ENCODE results near the gene SLC25A25. TPM values are rescaled to one million over a fixed set of nuclear protein-coding genes. Genes with fewer than 3 reads are reported as not detected.

Gene SLC25A25
- total and polyA plus RNA-seq, 2 of the 8 experiments (the other 6 are each of a cell fraction or from before 2014, with no cell fraction given) = 6.5 to 18.5 TPM

GRCh38 chr9:128120741-128121465, 52.9 kb downstream of the SLC25A25 start:
- H3K36me3 ChIP-seq (ENCODE audit: control insufficient read depth in 2 of 4, insufficient read depth in 4 of 4, low read length in 3 of 4) = peaks cover 2 to 26% (median 8%) of the 10 kb centered on the region in 4 experiments; a peak in 4 of 8 replicates
- WGBS, 2 experiments (ENCODE audit: extremely low coverage in 1 of 2, insufficient coverage in 1 of 2, insufficient read length in 1 of 2, insufficient replicate concordance in 2 of 2, low coverage in 1 of 2, low lambda C conversion rate in 2 of 2, missing lambda C conversion rate in 1 of 2) = 88% methylated on average over 24 of the region's 29 CpGs; no CpG with 5 or more reads in 1 of the 2 experiments

More at GRCh38 chr9:128120741-128121465, 52.9 kb downstream of the SLC25A25 start:
- Histone ChIP-seq H3K27me3 (replicated peaks in 1 of 4; ENCODE audit: control insufficient read depth in 3 of 4, extremely low read depth in 1 of 4, insufficient read depth in 3 of 4, low read length in 3 of 4) (no peaks in the 10 kb centered on the region), H3K23me2 (ENCODE audit: low read depth, low read length) (no peaks in the 10 kb centered on the region), H3K14ac (ENCODE audit: insufficient read length) (no peak overlapping the region), H3K4me2 (ENCODE audit: insufficient read depth in 1 of 2, low read depth in 2 of 2, low read length in 2 of 2) (no peak overlapping the region), H4K91ac (replicated peaks; ENCODE audit: insufficient read length, low read length) (peak overlapping the region; percentile 40), H3K4ac (replicated peaks; ENCODE audit: insufficient read length, low read depth, low read length) (no peak overlapping the region), H3K79me1 (ENCODE audit: low read depth, low read length) (peaks cover 2% of the 10 kb centered on the region; the same call in 1 of the 2 replicates), H3K56ac (replicated peaks; ENCODE audit: insufficient read length, low read depth, low read length) (no peak overlapping the region), H3K9ac (replicated peaks in 1 of 4; ENCODE audit: extremely low read depth in 1 of 4, low read depth in 3 of 4, low read length in 3 of 4) (no peak overlapping the region), H3K18ac (ENCODE audit: extremely low read depth, low read length) (no peak overlapping the region), H3K27ac (ENCODE audit: low read depth, low read length) (no peak overlapping the region), H2BK120ac (replicated peaks; ENCODE audit: low read depth, low read length) (no peak overlapping the region), H2BK15ac (ENCODE audit: low read length) (no peak overlapping the region), H3K4me1 (replicated peaks in 1 of 4; ENCODE audit: control insufficient read depth in 3 of 4, insufficient read depth in 4 of 4, low read length in 3 of 4) (peaks cover 0 to 5% (median 2%) of the 10 kb centered on the region in 4 experiments; a peak in 3 of 7 replicates), H2BK5ac (ENCODE audit: low read depth, low read length) (no peak overlapping the region), H3K23ac (ENCODE audit: insufficient read length) (no peak overlapping the region), H2BK12ac (ENCODE audit: low read depth, low read length) (no peak overlapping the region), H4K5ac (ENCODE audit: insufficient read length, low read depth, low read length) (no peak overlapping the region), H4K20me1 (replicated peaks in 1 of 2; ENCODE audit: control insufficient read depth in 1 of 2, insufficient read depth in 2 of 2, low read length in 2 of 2) (peaks cover 3 to 24% of the 10 kb centered on the region in 2 experiments), H3K9me3 (ENCODE audit: insufficient read depth in 2 of 2, low read depth in 1 of 2, low read length in 1 of 2) (no peaks in the 10 kb centered on the region), H4K8ac (ENCODE audit: extremely low read depth, insufficient read depth, low read length) (no peak overlapping the region), H3K4me3 (ENCODE audit: extremely low read depth in 1 of 4, insufficient read depth in 2 of 4, low read depth in 3 of 4, low read length in 4 of 4) (no peak overlapping the region), H3K79me2 (ENCODE audit: control insufficient read depth in 1 of 2, insufficient read depth in 2 of 2, low read length in 2 of 2) (peaks cover 0 to 8% of the 10 kb centered on the region in 2 experiments; a peak in 1 of 4 replicates), H2BK20ac (ENCODE audit: low read length) (no peak overlapping the region), H2AK5ac (ENCODE audit: low read depth, low read length) (no peak overlapping the region), H2AFZ (ENCODE audit: low read length) (no peak overlapping the region)
- DNase-seq (ENCODE audit: low read depth in 1 of 2, low spot score in 2 of 2) (no peak), FAIRE-seq (no peak)
- TF ChIP-seq RFX5 (IDR thresholded peaks at IDR 0.05; ENCODE audit: borderline replicate concordance, low read depth, low read length) = no peak
- TF ChIP-seq TCF12 (IDR thresholded peaks at IDR 0.05; ENCODE audit: low read depth, low read length) = no peak
- no peak for TF ChIP-seq EZH2 (IDR thresholded peaks at IDR 0.05; ENCODE audit: low read depth, low read length, severe bottlenecking)
- TF ChIP-seq POLR2AphosphoS5 (IDR thresholded peaks at IDR 0.05; ENCODE audit: low read depth, low read length) = peak; percentile 41; the same call in 1 of the 2 replicates
- no peak for TF ChIP-seq E2F6 (IDR thresholded peaks at IDR 0.05)
- TF ChIP-seq POLR2A (IDR thresholded peaks at IDR 0.05; ENCODE audit: control extremely low read depth in 1 of 2, low read depth in 2 of 2, low read length in 2 of 2) = no peak
- TF ChIP-seq CTCF (IDR thresholded peaks at IDR 0.05; ENCODE audit: control extremely low read depth in 1 of 3, insufficient read depth in 1 of 3, low read depth in 1 of 3, low read length in 3 of 3) = no peak
- ChIA-PET CTCF (ENCODE audit: partially characterized antibody) (interaction anchor here (0.8 to 2.4 kb wide), 4 partner anchors 8 to 70 kb away, joined by 3 to 11 read pairs (median 3); no protein-coding TSS in a partner anchor), POLR2A (ENCODE audit: partially characterized antibody) (interaction anchor here (1.0 to 1.8 kb wide), 5 partner anchors 8 to 43 kb away, joined by 3 to 6 read pairs (median 5); no protein-coding TSS in a partner anchor)
